Neural cell (in vitro differentiated cells): ENCODE data around the gene MARCHF11.

ENCODE experiments used
- POLR2AphosphoS5 ChIP-seq: IDR thresholded peaks from 2 replicates; pipeline ENCODE4 v1.6.1; 2012
- TF ChIP-seq, protein P1 (sequence below): fragments of 450-650 bp; IDR thresholded peaks from 2 replicates; pipeline ENCODE4 v1.5.1; 2014; ENCODE audit warnings: antibody characterized with exemption, mild to moderate bottlenecking, moderate library complexity; ENCODE audit not compliant: poor library complexity, severe bottlenecking
- TF ChIP-seq, protein P2 (sequence below): IDR thresholded peaks from 2 replicates; pipeline ENCODE4 v1.6.1; 2012; ENCODE audit warnings: borderline replicate concordance

GRCh38 chr5:16159636-16160035 is 20.0 kb downstream of the MARCHF11 start:
- TF ChIP-seq, protein P1, sequence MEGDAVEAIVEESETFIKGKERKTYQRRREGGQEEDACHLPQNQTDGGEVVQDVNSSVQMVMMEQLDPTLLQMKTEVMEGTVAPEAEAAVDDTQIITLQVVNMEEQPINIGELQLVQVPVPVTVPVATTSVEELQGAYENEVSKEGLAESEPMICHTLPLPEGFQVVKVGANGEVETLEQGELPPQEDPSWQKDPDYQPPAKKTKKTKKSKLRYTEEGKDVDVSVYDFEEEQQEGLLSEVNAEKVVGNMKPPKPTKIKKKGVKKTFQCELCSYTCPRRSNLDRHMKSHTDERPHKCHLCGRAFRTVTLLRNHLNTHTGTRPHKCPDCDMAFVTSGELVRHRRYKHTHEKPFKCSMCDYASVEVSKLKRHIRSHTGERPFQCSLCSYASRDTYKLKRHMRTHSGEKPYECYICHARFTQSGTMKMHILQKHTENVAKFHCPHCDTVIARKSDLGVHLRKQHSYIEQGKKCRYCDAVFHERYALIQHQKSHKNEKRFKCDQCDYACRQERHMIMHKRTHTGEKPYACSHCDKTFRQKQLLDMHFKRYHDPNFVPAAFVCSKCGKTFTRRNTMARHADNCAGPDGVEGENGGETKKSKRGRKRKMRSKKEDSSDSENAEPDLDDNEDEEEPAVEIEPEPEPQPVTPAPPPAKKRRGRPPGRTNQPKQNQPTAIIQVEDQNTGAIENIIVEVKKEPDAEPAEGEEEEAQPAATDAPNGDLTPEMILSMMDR: no peak
- TF ChIP-seq, protein P2, sequence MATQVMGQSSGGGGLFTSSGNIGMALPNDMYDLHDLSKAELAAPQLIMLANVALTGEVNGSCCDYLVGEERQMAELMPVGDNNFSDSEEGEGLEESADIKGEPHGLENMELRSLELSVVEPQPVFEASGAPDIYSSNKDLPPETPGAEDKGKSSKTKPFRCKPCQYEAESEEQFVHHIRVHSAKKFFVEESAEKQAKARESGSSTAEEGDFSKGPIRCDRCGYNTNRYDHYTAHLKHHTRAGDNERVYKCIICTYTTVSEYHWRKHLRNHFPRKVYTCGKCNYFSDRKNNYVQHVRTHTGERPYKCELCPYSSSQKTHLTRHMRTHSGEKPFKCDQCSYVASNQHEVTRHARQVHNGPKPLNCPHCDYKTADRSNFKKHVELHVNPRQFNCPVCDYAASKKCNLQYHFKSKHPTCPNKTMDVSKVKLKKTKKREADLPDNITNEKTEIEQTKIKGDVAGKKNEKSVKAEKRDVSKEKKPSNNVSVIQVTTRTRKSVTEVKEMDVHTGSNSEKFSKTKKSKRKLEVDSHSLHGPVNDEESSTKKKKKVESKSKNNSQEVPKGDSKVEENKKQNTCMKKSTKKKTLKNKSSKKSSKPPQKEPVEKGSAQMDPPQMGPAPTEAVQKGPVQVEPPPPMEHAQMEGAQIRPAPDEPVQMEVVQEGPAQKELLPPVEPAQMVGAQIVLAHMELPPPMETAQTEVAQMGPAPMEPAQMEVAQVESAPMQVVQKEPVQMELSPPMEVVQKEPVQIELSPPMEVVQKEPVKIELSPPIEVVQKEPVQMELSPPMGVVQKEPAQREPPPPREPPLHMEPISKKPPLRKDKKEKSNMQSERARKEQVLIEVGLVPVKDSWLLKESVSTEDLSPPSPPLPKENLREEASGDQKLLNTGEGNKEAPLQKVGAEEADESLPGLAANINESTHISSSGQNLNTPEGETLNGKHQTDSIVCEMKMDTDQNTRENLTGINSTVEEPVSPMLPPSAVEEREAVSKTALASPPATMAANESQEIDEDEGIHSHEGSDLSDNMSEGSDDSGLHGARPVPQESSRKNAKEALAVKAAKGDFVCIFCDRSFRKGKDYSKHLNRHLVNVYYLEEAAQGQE: no peak
- no peak for TF ChIP-seq POLR2AphosphoS5
